8988T (cell line): ENCODE data around the gene PHKG1.
"Not testable (repeated sequence)": the region's sequence is repeated elsewhere in the genome, so short reads cannot be mapped to it uniquely, and the experiment has no call there.

Experiments
- DNase-seq: peaks from one replicate; pipeline ENCODE4 v3.0.0; 2011

The PHKG1 gene

GRCh38 chr7:56081626-56082340 lies 11.0 kb downstream of the PHKG1 start:
- DNase-seq: no peak

- DNase-seq: not testable (repeated sequence)
Observed at GRCh38 chr7:56080726-56081435, 11.9 kb downstream of the PHKG1 start.

DNA sequence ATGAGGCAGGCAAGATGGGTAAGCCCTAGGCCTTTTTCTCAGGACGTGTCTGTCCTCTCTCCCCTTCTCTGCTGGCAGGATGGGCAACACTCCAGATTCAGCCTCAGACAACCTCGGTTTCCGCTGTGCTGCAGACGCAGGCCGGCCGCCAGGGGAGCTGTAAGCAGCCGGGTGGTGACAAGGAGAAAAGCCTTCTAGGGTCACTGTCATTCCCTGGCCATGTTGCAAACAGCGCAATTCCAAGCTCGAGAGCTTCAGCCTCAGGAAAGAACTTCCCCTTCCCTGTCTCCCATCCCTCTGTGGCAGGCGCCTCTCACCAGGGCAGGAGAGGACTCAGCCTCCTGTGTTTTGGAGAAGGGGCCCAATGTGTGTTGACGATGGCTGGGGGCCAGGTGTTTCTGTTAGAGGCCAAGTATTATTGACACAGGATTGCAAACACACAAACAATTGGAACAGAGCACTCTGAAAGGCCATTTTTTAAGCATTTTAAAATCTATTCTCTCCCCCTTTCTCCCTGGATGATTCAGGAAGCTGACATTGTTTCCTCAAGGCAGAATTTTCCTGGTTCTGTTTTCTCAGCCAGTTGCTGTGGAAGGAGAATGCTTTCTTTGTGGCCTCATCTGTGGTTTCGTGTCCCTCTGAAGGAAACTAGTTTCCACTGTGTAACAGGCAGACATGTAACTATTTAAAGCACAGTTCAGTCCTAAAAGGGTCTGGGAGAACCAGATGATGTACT lies 13.1 kb downstream of the PHKG1 start:
- DNase-seq: no peak

DNA sequence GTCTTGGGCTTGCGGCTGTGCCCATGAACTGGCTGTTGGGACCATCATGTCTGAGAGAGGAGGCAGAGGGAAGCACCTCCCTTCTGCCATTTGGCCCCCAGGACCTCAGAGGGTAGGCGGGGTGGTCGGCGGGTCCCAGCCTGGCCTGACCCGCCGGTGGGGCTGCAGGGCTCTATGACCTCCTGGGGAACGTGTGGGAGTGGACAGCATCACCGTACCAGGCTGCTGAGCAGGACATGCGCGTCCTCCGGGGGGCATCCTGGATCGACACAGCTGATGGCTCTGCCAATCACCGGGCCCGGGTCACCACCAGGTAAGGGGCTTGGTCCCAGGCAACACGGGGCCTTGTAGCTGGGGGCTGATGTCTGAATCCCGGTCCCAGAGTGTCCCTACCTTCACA lies 14.6 kb downstream of the PHKG1 start:
- DNase-seq: no peak

- no peak for DNase-seq
Observed at GRCh38 chr7:56077681-56078080, 15.1 kb downstream of the PHKG1 start.

- DNase-seq: peak; percentile 39
Observed at GRCh38 chr7:56074371-56074791, 18.4 kb downstream of the PHKG1 start.

- DNase-seq: not testable (repeated sequence)
Observed at GRCh38 chr7:56066376-56066775, 26.4 kb downstream of the PHKG1 start.

- DNase-seq: peak; percentile 79
Observed at GRCh38 chr7:56063882-56064625, 28.7 kb downstream of the PHKG1 start, which contains the start of gene SUMF2. SUMF2 (plus strand) TSS chr7:56064286; CDS start chr7:56064312, 26 bp downstream.

DNA sequence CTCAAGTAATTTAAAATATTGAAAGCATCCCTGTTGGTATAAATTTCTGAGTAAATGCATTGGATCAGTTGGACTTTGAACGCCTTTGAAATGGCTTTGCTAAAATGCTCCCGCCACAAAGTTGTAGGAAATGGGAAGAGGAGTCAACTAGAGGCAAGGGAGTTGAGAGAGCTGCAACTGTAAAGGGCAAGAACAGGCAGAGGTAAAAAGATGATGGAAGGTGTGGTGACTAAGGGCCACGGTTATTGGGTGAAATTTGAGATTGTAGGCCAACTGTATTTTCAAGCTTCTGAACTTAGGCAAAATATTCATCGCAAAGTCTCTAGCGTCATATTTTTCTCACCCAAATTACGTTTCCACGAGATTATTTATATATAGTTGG lies 29.3 kb downstream of the PHKG1 start:
- DNase-seq: no peak

DNA sequence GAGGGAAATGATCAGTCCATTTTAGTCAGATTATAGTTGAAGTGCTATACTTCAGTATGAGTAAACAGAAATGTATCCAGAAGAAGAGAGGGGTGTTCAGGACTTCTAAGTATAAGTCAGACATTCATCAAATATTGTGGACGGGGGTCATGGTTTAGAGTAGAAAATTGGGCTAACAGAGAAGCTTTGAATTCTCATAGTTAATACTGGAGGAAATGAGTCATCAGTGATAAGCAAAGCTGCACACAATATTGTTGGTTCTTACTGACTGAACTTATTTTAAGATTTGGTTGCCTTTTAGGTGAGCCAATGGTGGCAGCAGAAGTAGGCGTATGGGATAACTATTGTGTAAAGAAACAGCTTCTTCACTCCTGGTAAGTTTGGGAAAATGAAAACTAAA lies 30.4 kb downstream of the PHKG1 start:
- DNase-seq: no peak

DNA sequence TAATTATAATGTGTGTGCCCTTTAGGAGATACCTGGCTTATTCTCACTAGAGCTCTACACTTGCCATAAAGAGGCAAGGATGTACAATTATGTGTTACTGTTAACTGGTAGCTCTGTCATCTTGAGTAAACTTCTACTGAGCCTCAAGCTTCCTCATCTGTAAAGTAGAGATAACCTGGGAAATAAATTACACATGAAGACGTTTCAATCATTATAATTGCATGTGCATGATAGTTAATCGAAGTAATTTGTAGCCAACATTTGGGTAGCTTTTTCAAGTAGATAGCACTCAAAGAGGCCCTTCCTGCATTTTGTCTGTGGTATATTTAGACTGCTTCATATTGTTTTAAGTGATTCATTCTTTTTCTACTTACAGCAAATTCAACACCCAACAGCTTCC lies 38.8 kb downstream of the PHKG1 start:
- no peak for DNase-seq

DNA sequence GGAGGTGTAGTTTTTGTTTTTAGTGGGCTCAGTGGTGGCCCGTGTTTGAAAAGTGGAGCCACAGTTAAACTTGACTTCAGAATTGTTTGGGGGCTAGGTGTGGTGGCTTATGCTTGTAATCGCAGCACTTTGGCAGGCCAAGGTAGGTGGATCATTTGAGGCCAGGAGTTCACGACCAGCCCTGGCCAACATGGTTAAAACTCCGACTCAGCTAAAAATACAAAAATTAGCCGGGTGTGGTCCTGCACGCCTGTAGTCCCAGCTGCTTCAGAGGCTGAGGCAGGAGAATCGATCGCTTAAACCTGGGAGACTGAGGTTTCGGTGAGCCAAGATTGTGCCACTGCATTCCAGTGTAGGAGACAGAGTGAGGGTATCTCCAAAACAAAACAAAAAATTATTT lies 39.4 kb downstream of the PHKG1 start:
- DNase-seq: no peak

DNA sequence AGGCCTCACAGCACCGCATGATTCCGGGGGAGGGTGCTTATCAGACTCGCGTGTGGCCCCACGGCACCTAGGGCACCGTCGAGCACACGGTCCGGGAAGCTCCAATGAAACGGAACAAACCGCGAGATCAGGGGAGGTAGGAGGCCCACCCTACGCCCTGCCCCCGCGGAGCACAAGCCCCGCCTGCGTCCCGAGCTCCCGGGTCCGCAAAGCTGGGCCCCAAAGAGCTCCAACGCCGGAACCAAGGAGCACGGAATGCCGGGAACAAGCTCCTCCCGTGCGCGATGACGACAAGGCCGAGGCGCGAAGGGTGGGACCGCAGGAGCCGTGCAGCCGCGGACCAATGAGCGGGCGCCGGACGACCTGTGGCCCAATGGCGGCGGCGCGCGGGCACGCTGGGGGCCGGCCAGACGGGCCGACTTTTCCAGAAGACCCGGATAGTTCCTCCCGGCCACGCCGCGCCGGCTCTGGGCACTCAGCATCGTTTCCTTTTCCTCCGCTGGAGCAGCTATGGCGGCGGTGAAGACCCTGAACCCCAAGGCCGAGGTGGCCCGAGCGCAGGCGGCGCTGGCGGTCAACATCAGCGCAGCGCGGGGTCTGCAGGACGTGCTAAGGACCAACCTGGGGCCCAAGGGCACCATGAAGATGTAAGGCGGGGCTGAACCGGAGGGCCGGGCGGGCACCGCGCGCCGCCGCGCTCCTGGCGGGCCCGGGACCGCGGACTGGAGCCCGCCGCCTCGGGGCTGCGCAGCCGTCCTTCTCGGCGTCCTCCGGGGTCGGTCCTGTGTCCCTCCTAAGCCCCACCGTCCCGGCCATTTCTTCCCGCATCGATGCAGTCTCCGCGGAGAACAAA lies 41.2 kb downstream of the PHKG1 start, which contains the start of the genes CCT6A and PSPH:
CCT6A (plus strand) TSS at position 427 of the 853 bp plus-strand sequence; CDS start at position 511, 84 bp downstream.
PSPH (minus strand) TSS at position 106 of the 853 bp plus-strand sequence. CDS start 30,232 bp downstream, outside the sequence.
- peak; percentile 73 for DNase-seq

DNA sequence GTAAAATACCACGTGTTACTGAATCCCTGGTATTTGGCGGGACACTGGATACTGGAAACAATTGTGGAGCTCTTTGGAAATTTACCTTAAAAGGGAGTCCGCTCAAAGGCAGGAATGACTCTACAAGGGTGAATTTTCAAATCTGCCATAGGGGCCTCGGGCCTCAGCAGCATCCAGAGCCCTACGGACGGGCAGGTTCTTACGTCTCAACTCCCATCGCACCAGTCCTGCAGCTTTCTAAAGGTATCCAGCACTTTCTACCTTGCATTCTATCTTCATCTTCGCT lies 41.8 kb downstream of the PHKG1 start:
- no peak for DNase-seq

GRCh38 chr7:56048763-56049162 lies 44.0 kb downstream of the PHKG1 start:
- not testable (repeated sequence) for DNase-seq

GRCh38 chr7:56048245-56048644 lies 44.5 kb downstream of the PHKG1 start:
- DNase-seq: no peak

GRCh38 chr7:56047446-56048116 lies 45.2 kb downstream of the PHKG1 start:
- not testable (repeated sequence) for DNase-seq

GRCh38 chr7:56046721-56047445 lies 45.9 kb downstream of the PHKG1 start:
- DNase-seq: no peak

GRCh38 chr7:56045758-56046157 lies 47.0 kb downstream of the PHKG1 start:
- not testable (repeated sequence) for DNase-seq

- DNase-seq: no peak
Observed at GRCh38 chr7:56040730-56041129, 52.0 kb downstream of the PHKG1 start.
